ENCODE data around the gene ADH7.
"Not testable (repeated sequence)": the region's sequence is repeated elsewhere in the genome, so short reads cannot be mapped to it uniquely, and the experiment has no call there.

ADH7 gene

DNA sequence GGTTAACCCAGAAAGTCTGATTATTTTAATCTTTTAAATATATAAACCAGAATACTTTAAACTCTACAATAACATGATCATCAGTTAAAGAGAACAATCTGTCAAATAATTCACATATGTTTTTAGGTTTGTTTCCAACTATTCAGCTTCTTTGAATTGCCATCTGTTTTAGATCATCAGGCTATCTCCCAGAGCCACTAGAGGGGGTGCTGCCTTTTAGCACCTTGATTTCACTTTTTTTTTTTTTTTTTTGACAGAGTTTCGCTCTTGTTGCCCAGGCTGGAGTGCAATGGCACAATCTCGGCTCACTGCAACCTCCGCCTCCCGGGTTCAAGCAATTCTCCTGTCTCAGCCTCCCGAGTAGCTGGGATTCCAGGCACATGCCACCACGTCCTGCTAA is 57.8 kb downstream of the ADH7 start:
- DNase-seq: not testable (repeated sequence)

DNA sequence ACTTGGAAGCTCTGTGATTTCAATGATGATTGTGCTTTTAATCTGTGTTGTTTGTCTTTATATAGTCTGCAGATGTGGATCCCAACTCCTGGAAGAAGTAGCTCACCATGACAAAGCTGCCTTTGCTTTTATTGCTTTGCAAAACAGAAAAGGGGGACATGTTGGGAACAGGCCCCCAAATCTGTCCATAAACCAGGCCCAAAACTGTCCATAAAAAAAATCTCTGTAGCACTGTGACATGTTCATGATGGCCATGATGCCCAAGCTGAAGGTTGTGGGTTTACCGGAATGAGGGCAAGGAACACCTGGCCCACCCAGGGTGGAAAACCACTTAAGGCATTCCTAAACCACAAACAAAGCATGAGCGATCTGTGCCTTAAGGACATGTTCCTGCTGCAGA is 62.7 kb downstream of the ADH7 start:
- DNase-seq: not testable (repeated sequence)

DNA sequence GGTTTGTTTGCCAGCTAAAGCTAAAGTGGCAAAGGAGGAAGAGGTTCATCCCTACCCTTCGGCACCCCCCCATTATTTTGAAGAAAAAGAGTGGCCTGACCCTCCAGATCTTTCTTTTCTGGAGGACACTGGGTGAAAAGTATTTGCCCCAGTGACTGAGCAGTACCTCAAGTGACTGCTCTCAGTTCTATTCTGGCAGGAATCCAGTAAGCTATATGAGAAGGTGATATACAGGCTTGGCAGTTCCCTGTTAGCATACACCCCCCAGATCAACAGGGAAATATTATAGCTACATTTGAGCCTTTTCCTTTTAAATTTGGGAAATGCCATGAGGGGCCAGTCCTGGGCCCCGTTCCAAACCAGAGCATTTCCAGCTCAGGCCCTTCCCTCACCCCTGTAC is 67.3 kb downstream of the ADH7 start:
- not testable (repeated sequence) for DNase-seq

DNA sequence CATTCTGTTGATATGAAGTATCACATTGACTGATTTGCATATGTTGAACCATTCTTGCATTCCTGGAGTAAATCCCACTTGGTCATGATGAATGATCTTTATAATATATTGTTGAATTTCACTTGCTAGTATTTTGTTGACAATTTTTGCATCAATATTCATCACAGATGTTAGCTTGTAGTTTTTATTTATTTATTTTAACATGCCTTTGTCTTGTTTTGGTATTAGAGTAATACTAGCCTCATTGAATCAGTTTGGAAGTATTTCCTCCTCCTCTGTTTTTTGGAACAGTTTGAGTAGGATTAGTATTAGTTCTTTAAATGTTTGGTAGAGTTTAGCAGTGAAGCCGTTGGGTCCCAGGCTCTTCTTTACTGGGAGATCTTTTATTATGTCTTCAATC is 68.7 kb downstream of the ADH7 start:
- no peak for DNase-seq

DNA sequence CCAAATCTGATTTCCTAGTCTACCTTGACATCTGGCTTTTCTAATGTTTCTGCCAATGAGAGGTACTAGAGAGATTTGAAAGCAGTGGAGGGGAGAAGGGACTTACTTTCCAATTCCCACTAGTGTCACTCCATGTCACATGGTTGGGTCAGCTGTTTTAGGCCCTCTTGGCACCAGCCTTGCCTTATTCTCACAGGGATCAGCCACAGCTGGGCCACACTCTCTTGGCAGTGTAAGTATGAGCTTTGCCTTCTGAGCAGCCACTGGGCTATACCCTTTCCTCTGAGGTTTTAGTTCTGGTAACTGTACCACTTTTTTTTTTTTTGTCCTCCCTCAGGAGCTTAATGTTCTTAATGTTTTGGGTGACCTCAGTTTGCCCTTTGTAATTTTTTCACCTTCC is 72.4 kb downstream of the ADH7 start:
- DNase-seq: no peak

All from activated CD8-positive, alpha-beta memory T cell treated with anti-CD3 and anti-CD28 coated beads, Interleukin-2, amount 50 U/mL, for 48 hours (primary cell).